IMR-90 (cell line): Measurements from ENCODE around the gene KCNH5. TPM values are rescaled to one million over a fixed set of nuclear protein-coding genes. Genes with fewer than 3 reads are reported as not detected.

Source experiments
- ATAC-seq: fragments of 200-7000 bp; cut with Tn5 transposase; 2 replicates; pipeline ENCODE4 v1.9.1; 2020; ENCODE audit warnings: low read depth, mild to moderate bottlenecking, moderate library complexity
- BruUV-seq: library from RNA; stranded (reverse); fragments of 400-500 nt; replicated peaks from 2 replicates; lab custom pipeline; 2021; lab: Mats Ljungman, UMichigan
- CTCF ChIA-PET: fragments of 300-600 bp; formaldehyde crosslinking; extraction: SDS; loops from one replicate; lab custom pipeline; 2021; ENCODE audit warnings: antibody characterized with exemption; lab: Yijun Ruan, JAX
- POLR2A ChIA-PET: fragments of 300-600 bp; sonication (Branson Sonifier 250); formaldehyde crosslinking; loops from one replicate; lab custom pipeline; 2022; ENCODE audit warnings: antibody characterized with exemption; ENCODE audit not compliant: unreplicated experiment; lab: Charles Lee
- DNase-seq: peaks from one replicate; pipeline ENCODE4 v3.0.0; 2013
- H2AFZ ChIP-seq: replicated peaks from 2 replicates; pipeline ENCODE3; 2013; ENCODE audit warnings: low read length, mild to moderate bottlenecking; ENCODE audit not compliant: poor library complexity
- H2AK5ac ChIP-seq: 2 replicates; pipeline ENCODE4 v1.6.1; 2013; ENCODE audit warnings: low read depth, low read length, inconsistent platforms
- H2AK9ac ChIP-seq: replicated peaks from 2 replicates; pipeline ENCODE3; 2013; ENCODE audit warnings: mild to moderate bottlenecking, low read depth, low read length, moderate library complexity; ENCODE audit not compliant: poor library complexity
- H2BK120ac ChIP-seq: 2 replicates; pipeline ENCODE4 v1.6.1; 2013; ENCODE audit warnings: low read depth, low read length, inconsistent platforms
- H2BK15ac ChIP-seq: 3 replicates; pipeline ENCODE4 v1.6.1; 2013; ENCODE audit warnings: low read depth, low read length, inconsistent platforms
- H2BK20ac ChIP-seq: 2 replicates; pipeline ENCODE4 v1.6.1; 2013; ENCODE audit warnings: low read depth, mild to moderate bottlenecking, inconsistent platforms, low read length, moderate library complexity
- H2BK5ac ChIP-seq: 2 replicates; pipeline ENCODE4 v1.6.1; 2013; ENCODE audit warnings: mild to moderate bottlenecking, low read depth, low read length, inconsistent platforms; ENCODE audit not compliant: poor library complexity, severe bottlenecking
- H3K14ac ChIP-seq: replicated peaks from 2 replicates; pipeline ENCODE4 v1.6.1; 2013; ENCODE audit warnings: low read depth, low read length, inconsistent platforms
- H3K18ac ChIP-seq: 2 replicates; pipeline ENCODE4 v1.6.1; 2013; ENCODE audit warnings: low read depth, low read length, control low read depth
- H3K23ac ChIP-seq: 2 replicates; pipeline ENCODE4 v1.6.1; 2013; ENCODE audit warnings: low read depth, low read length, inconsistent platforms
- H3K27ac ChIP-seq: 2 replicates; pipeline ENCODE4 v1.5.1; 2013; ENCODE audit warnings: mild to moderate bottlenecking, control low read depth, low read length; ENCODE audit not compliant: insufficient read depth
- H3K27me3 ChIP-seq: 2 replicates; pipeline ENCODE4 v1.6.1; 2013; ENCODE audit warnings: low read length; ENCODE audit not compliant: control insufficient read depth, insufficient read depth
- H3K36me3 ChIP-seq: 2 replicates; pipeline ENCODE4 v1.6.1; 2013; ENCODE audit warnings: low read length, mixed read lengths; ENCODE audit not compliant: control insufficient read depth, insufficient read depth
- H3K4ac ChIP-seq: 2 replicates; pipeline ENCODE4 v1.6.1; 2013; ENCODE audit warnings: low read depth, low read length, inconsistent platforms
- H3K4me1 ChIP-seq: 2 replicates; pipeline ENCODE4 v1.6.1; 2013; ENCODE audit warnings: low read length, mixed read lengths; ENCODE audit not compliant: control insufficient read depth, insufficient read depth
- H3K4me2 ChIP-seq: 2 replicates; pipeline ENCODE4 v1.6.1; 2013; ENCODE audit warnings: low read depth, mild to moderate bottlenecking, control low read depth, low read length, moderate library complexity
- H3K4me3 ChIP-seq: 2 replicates; pipeline ENCODE4 v1.5.1; 2013; ENCODE audit warnings: low read depth, mild to moderate bottlenecking, control low read depth, low read length, moderate library complexity; ENCODE audit not compliant: insufficient read depth
- H3K56ac ChIP-seq: 2 replicates; pipeline ENCODE4 v1.6.1; 2013; ENCODE audit warnings: low read length, inconsistent platforms; ENCODE audit not compliant: insufficient read depth; ENCODE audit errors: extremely low read depth
- H3K79me1 ChIP-seq, 2 experiments: 2 replicates each; pipeline ENCODE4 v1.6.1; 2013; ENCODE audit warnings: low read length in 2 of 2, inconsistent platforms in 1 of 2, low read depth in 1 of 2
- H3K9ac ChIP-seq: 2 replicates; pipeline ENCODE4 v1.6.1; 2013; ENCODE audit warnings: low read depth, low read length, control low read depth
- H3K9me1 ChIP-seq: 2 replicates; pipeline ENCODE4 v1.6.1; 2013; ENCODE audit warnings: low read length, inconsistent platforms; ENCODE audit not compliant: insufficient read depth
- H3K9me3 ChIP-seq: 2 replicates; pipeline ENCODE4 v1.6.1; 2013; ENCODE audit warnings: low read length; ENCODE audit not compliant: control insufficient read depth, insufficient read depth
- H4K20me1 ChIP-seq: 2 replicates; pipeline ENCODE4 v1.6.1; 2013; ENCODE audit warnings: low read length, inconsistent platforms; ENCODE audit not compliant: insufficient read depth
- H4K5ac ChIP-seq: 2 replicates; pipeline ENCODE4 v1.6.1; 2013; ENCODE audit warnings: mild to moderate bottlenecking, low read depth, low read length, control low read depth
- H4K8ac ChIP-seq, 2 experiments: 2 replicates each; pipeline ENCODE4 v1.6.1; 2013; ENCODE audit warnings: low read depth in 2 of 2, low read length in 2 of 2, control low read depth in 1 of 2, inconsistent platforms in 1 of 2
- H4K91ac ChIP-seq: 2 replicates; pipeline ENCODE4 v1.6.1; 2013; ENCODE audit warnings: low read depth, low read length, inconsistent platforms; ENCODE audit not compliant: insufficient read depth
- FOS ChIP-seq: fragments of 150-350 bp; IDR thresholded peaks from 2 replicates; pipeline ENCODE4 v1.6.1; 2016; ENCODE audit warnings: low read depth, low read length
- MAFK ChIP-seq: IDR thresholded peaks from 2 replicates; pipeline ENCODE4 v1.6.1; 2012; ENCODE audit warnings: low read depth, low read length, improper control_type of control experiment
- MXI1 ChIP-seq: IDR thresholded peaks from 2 replicates; pipeline ENCODE4 v1.6.1; 2012; ENCODE audit warnings: low read depth, mild to moderate bottlenecking, low read length, moderate library complexity, borderline replicate concordance
- POLR2A ChIP-seq: IDR thresholded peaks from 2 replicates; pipeline ENCODE4 v1.6.1; 2012; ENCODE audit warnings: mild to moderate bottlenecking, low read depth, low read length
- RAD21 ChIP-seq: IDR thresholded peaks from 2 replicates; pipeline ENCODE4 v1.6.1; 2012; ENCODE audit warnings: low read length, improper control_type of control experiment
- WGBS, 2 experiments: methylation state at CpG; one replicate each; pipeline versions ENCODE4 v1.1.5 to v1.1.7; 2013; ENCODE audit warnings: missing lambda C conversion rate in 2 of 2; ENCODE audit not compliant: insufficient read length in 1 of 2; ENCODE audit errors: extremely low coverage in 2 of 2; 5-methylcytosine and 5-hydroxymethylcytosine counted together
- dilution Hi-C: fragments of 300-500 bp; cut with HindIII; formaldehyde crosslinking; loops from one replicate; pipeline ENCODE4 v1.14.3; 2018; ENCODE audit warnings: low sequenced_read_pairs; ENCODE audit not compliant: unreplicated experiment
- in situ Hi-C: fragments of 300-500 bp; cut with MboI; formaldehyde crosslinking; loops from 3 replicates; pipeline ENCODE4 v1.14.3; 2019; ENCODE audit warnings: low sequenced_read_pairs, inconsistent platforms, mixed read lengths
- intact Hi-C: fragments of 100-400 bp; cut with micrococcal nuclease; formaldehyde crosslinking; loops from 2 replicates; pipeline ENCODE4 v1.10.0; 2022
- polyA plus RNA-seq, 3 experiments: library from polyadenylated mRNA; depleted of rRNA; stranded (reverse); fragments of >200 nt; gene quantifications; 2 replicates each; pipeline ENCODE4 v1.2.3, GENCODE V29; 2012; ENCODE audit warnings: low replicate concordance in 1 of 3
- total RNA-seq: library from RNA; depleted of rRNA; stranded (reverse); fragments of >200 nt; gene quantifications from 2 replicates; pipeline ENCODE4 v1.2.3, GENCODE V29; 2012

The KCNH5 gene
- total and polyA plus RNA-seq, 2 of the 4 experiments (the other 2 are of a cell fraction): under 0.01 to 0.03 TPM

DNA sequence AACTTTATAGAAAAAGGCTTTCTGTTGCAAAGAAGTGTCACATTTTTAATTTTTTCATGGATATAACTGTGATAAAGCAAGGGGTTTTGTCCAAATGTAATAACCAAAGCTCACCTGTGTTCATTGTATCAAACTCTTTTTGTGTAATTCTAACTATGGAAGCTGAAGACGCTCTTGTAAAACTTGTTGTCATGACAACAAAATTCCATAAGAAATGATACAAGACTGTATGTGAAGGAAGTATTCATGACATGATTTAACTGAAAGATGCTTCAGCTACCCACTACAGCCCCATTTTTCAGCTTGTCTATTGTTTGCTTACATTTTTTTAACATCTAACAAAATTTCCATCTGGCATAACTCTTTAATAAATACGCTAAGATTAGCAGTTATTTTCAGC, 360.9 kb downstream of the KCNH5 start:
- no peaks in the 10 kb centered on the region for H4K20me1 ChIP-seq
- H3K79me1 ChIP-seq: no peaks in the 10 kb centered on the region
- CTCF ChIA-PET: no interaction called here

More for the DNA sequence above, 360.9 kb downstream of the KCNH5 start:
- no peak overlapping the region for H2BK20ac ChIP-seq
- ATAC-seq (no peak), DNase-seq (no peak)
- H4K8ac ChIP-seq: no peak overlapping the region
- H3K4me1 ChIP-seq: no peaks in the 10 kb centered on the region
- no peak overlapping the region for H3K9ac ChIP-seq
- no peak overlapping the region for H3K4me3 ChIP-seq
- H3K9me3 ChIP-seq: no peaks in the 10 kb centered on the region
- no peak overlapping the region for H3K23ac ChIP-seq
- dilution Hi-C loops: no loop called here
- no peak overlapping the region for H3K56ac ChIP-seq
- no peaks in the 10 kb centered on the region for H3K36me3 ChIP-seq
- POLR2A ChIA-PET: no interaction called here
- H3K27ac ChIP-seq: no peak overlapping the region
- H2AFZ ChIP-seq: no peak overlapping the region
- no peak overlapping the region for H3K14ac ChIP-seq
- no peak overlapping the region for H3K18ac ChIP-seq
- in situ Hi-C loops: no loop called here
- intact Hi-C loops: no loop called here
- H2AK9ac ChIP-seq: no peak overlapping the region
- no peaks in the 10 kb centered on the region for H3K9me1 ChIP-seq
- no peak overlapping the region for H2BK15ac ChIP-seq
- WGBS, 2 experiments: no CpG with 5 or more reads among the region's 2 CpGs
- BruUV-seq: no TSS peak
- H2BK5ac ChIP-seq: no peak overlapping the region
- H2BK120ac ChIP-seq: no peak overlapping the region
- no peak overlapping the region for H4K5ac ChIP-seq
- H3K4me2 ChIP-seq: no peak overlapping the region
- H2AK5ac ChIP-seq: no peak overlapping the region
- no peaks in the 10 kb centered on the region for H3K27me3 ChIP-seq
- H4K91ac ChIP-seq: no peak overlapping the region
- TF ChIP-seq POLR2A (no peak), FOS (no peak), MAFK (no peak), RAD21 (no peak), MXI1 (no peak)
- H3K4ac ChIP-seq: no peak overlapping the region
